GM06990 (cell line): ENCODE measurements around the gene DUSP16.
A peak's percentile ranks its signal among the peaks of the same experiment; 100 is the strongest.

Source experiments
- DNase-seq: peaks from one replicate; pipeline ENCODE4 v3.0.0-alpha.2; 2011; ENCODE audit not compliant: insufficient read length; ENCODE audit errors: extremely low read depth
- H3K27me3 ChIP-seq: replicated peaks from 2 replicates; pipeline ENCODE4 v1.6.0; 2011; ENCODE audit warnings: low read length; ENCODE audit not compliant: control insufficient read depth, insufficient read depth
- H3K36me3 ChIP-seq: 2 replicates; pipeline ENCODE4 v1.5.1; 2011; ENCODE audit warnings: low read length; ENCODE audit not compliant: control insufficient read depth, insufficient read depth
- H3K4me3 ChIP-seq: replicated peaks from 2 replicates; pipeline ENCODE4 v1.5.1; 2011; ENCODE audit warnings: low read depth, mild to moderate bottlenecking, control low read depth, low read length
- CTCF ChIP-seq: IDR thresholded peaks from 2 replicates; pipeline ENCODE4 v1.5.1; 2011; ENCODE audit warnings: low read length, control low read depth, mild to moderate bottlenecking, inconsistent platforms; ENCODE audit not compliant: insufficient read depth, poor library complexity, severe bottlenecking

Gene DUSP16

GRCh38 chr12:12491606-12492005 is 71.1 kb downstream of the DUSP16 start:
- no peaks in the 10 kb centered on the region; the same call in 1 of the 2 replicates for H3K36me3 ChIP-seq
- H3K27me3 ChIP-seq = no peaks in the 10 kb centered on the region
- no peak overlapping the region for H3K4me3 ChIP-seq
- no peak for DNase-seq
- no peak for TF ChIP-seq CTCF

GRCh38 chr12:12488823-12489550 is 73.7 kb downstream of the DUSP16 start:
- TF ChIP-seq CTCF = no peak
- no peaks in the 10 kb centered on the region for H3K27me3 ChIP-seq
- no peak overlapping the region for H3K4me3 ChIP-seq
- peaks cover 2% of the 10 kb centered on the region; the same call in 1 of the 2 replicates for H3K36me3 ChIP-seq
- DNase-seq = no peak

- H3K4me3 ChIP-seq = no peak overlapping the region
- no peaks in the 10 kb centered on the region for H3K27me3 ChIP-seq
- DNase-seq = no peak
- peaks cover 3% of the 10 kb centered on the region for H3K36me3 ChIP-seq
- TF ChIP-seq CTCF = no peak
Observed at GRCh38 chr12:12488296-12488695, 74.4 kb downstream of the DUSP16 start.

- no peak for DNase-seq
- no peak for TF ChIP-seq CTCF
- H3K36me3 ChIP-seq = peaks cover 3% of the 10 kb centered on the region
- no peak overlapping the region for H3K4me3 ChIP-seq
- H3K27me3 ChIP-seq = no peaks in the 10 kb centered on the region
Observed at GRCh38 chr12:12487490-12487889, 75.2 kb downstream of the DUSP16 start.

GRCh38 chr12:12486661-12487240 is 75.9 kb downstream of the DUSP16 start:
- peak; percentile 28 for DNase-seq
- TF ChIP-seq CTCF = no peak
- H3K4me3 ChIP-seq = no peak overlapping the region

More at GRCh38 chr12:12486661-12487240, 75.9 kb downstream of the DUSP16 start:
- Histone ChIP-seq H3K36me3 (peaks cover 3% of the 10 kb centered on the region), H3K27me3 (no peaks in the 10 kb centered on the region)
